ENCODE data around the gene SELPLG. TPM values are rescaled to one million over a fixed set of nuclear protein-coding genes. Genes with fewer than 3 reads are reported as not detected.

SELPLG gene
- total RNA-seq, 1 donor from 2014 or later, result 4.2 TPM

DNA sequence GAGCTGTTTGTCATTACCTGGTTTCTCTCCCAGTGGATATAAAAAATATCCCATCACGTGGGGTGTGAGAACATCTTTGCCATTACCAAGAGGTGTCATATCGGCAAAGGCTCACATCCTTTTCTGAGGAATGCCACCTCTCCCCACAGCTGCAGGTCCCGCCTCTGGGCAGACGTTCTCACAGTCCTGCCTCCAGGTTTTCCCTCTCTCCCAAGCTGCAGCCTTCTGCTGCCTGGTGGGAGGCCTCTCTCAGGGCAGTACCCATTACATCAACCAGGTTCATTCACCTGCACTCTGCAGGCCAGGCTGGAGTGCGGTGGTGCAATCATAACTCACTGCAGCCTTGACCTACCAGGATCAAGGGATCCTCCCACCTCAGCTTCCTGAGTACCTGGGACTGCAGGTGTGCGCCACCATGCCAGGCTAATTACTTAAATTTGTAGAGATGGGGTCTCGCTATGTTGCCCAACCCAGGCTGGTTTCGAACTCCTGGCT is 20.9 kb downstream of the SELPLG start:
- intact Hi-C loops (cut with DNase I), result no loop called here

GRCh38 chr12:108611884-108612415 is 21.7 kb downstream of the SELPLG start:
- intact Hi-C loops (cut with DNase I), result no loop called here
- ATAC-seq (ENCODE audit: poor library complexity) (no peak), DNase-seq (no peak)

More for the DNA sequence above, 20.9 kb downstream of the SELPLG start:
- DNase-seq (no peak), ATAC-seq (ENCODE audit: poor library complexity) (no peak)

GRCh38 chr12:108610856-108611605 is 22.7 kb downstream of the SELPLG start:
- intact Hi-C loops (cut with DNase I), result no loop called here
- no peak for ATAC-seq (ENCODE audit: poor library complexity)
- DNase-seq, result no peak

DNA sequence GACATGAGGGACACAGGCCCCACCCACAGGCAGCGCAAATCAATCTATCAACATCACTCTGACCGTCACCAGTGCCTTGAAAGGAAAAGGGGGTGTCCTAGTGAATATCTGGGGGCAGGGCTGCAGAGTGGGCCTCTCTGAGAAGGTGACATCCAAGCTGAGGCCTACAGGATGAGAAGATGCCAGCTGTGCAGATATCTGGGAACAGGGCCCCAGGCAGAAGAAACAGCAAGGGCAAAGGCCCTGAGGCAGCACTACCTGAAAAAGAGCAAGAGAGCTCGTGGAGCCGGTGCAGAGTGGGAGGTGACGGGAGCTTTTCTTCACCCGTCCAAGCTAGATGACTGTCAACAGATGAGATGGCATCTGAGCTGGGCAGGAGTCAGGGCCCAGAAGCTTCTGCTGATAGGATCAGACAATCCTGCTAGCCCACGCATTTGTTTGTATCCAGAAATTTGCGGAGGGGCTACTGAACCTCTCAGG is 23.3 kb downstream of the SELPLG start:
- intact Hi-C loops (cut with DNase I), result no loop called here
- DNase-seq (no peak), ATAC-seq (ENCODE audit: poor library complexity) (no peak)

GRCh38 chr12:108609537-108610335 is 24.0 kb downstream of the SELPLG start:
- DNase-seq (peak; percentile 85), ATAC-seq (ENCODE audit: poor library complexity) (peak; percentile 87)
- intact Hi-C loops (cut with DNase I), result no loop called here

- intact Hi-C loops (cut with DNase I), result no loop called here
- ATAC-seq (ENCODE audit: poor library complexity) (no peak), DNase-seq (no peak)
Measured at GRCh38 chr12:108608616-108609015, 25.1 kb downstream of the SELPLG start.

- DNase-seq (no peak), ATAC-seq (ENCODE audit: poor library complexity) (no peak)
- intact Hi-C loops (cut with DNase I), result no loop called here
Measured at GRCh38 chr12:108607981-108608600, 25.6 kb downstream of the SELPLG start.

DNA sequence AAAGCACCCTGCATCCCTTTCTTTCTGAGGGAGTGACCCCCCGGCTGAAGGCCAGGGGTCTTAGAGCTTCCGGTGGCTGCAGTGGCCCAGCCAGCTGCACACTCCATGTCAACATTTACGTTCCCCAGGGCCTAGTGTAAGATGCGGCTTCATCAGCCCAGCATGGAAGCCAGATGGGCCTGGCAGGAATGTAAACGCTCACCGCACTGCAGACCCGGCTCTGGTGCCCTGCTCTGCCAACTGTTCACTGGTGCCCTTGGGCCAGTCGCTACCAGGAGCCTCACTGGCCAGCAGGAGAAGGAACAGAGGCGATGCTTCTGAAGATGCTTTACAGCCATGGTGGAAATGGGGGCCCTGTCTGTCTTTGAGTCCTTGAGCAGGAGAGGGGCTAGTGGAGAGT is 27.2 kb downstream of the SELPLG start:
- ATAC-seq (ENCODE audit: poor library complexity) (no peak), DNase-seq (no peak)
- intact Hi-C loops (cut with DNase I), result no loop called here

DNA sequence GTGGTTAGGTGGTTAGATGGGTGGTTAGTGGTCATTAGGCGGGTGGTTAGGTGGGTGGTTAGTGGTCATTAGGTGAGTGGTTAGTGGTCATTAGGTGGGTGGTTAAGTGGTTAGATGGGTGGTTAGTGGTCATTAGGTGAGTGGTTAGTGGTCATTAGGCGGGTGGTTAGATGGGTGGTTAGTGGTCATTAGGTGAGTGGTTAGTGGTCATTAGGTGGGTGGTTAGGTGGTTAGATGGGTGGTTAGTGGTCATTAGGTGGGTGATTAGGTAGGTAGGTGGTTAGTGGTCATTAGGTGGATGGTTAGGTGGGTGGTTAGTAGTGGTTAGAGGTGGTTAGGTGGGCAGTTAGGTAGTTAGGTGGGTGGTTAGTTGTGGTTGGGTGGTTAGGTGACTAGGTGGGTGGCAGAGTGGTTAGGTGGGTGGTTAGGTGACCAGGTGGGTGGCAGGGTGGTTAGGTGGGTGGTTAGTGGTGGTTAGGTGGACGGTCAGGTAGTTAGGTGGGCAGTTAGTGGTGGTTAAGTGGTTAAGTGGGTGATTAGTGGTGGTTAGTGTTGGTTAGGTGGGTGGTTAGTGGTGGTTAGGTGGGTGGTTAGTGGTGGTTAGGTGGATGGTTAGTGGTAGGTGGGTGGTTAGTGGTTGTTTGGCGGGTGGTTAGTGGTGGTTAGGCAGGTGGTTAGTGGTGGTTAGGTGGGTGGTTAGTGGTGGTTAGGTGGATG is 27.8 kb downstream of the SELPLG start:
- DNase-seq, result no peak
- ATAC-seq (ENCODE audit: poor library complexity), result no peak
- intact Hi-C loops (cut with DNase I), result no loop called here

DNA sequence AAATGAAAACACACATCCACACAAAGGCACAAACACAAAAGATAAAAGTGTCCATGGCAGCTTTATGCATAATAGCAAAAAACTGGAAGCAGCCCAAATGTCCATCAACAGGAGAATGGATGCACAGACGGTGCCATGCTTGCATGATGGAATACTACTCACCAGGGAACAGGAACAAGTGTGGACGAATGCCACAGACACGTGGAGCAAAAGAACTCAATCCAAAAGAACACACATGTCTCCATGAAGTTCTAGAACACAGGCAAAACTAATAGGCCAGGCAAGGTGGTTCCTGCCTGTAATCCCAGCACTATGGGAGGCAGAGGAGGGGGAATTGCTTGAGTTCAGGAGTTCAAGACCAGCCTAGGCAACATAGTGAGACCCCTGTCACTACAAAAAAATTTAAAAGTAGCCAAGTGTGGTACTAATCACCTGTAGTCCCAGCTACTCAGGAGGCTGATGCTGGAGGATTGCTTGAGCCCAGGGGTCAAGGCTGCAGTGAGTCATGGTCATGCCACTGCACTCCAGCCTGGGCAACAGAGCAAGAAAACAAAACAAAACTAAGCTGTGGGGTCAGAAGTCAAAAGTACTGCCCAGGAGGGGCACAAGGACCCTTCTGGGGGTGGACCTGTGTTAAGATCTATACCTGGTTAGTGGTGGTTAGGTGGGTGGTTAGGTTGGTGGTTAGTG is 28.5 kb downstream of the SELPLG start:
- intact Hi-C loops (cut with DNase I), result no loop called here
- DNase-seq, result no peak
- no peak for ATAC-seq (ENCODE audit: poor library complexity)

DNA sequence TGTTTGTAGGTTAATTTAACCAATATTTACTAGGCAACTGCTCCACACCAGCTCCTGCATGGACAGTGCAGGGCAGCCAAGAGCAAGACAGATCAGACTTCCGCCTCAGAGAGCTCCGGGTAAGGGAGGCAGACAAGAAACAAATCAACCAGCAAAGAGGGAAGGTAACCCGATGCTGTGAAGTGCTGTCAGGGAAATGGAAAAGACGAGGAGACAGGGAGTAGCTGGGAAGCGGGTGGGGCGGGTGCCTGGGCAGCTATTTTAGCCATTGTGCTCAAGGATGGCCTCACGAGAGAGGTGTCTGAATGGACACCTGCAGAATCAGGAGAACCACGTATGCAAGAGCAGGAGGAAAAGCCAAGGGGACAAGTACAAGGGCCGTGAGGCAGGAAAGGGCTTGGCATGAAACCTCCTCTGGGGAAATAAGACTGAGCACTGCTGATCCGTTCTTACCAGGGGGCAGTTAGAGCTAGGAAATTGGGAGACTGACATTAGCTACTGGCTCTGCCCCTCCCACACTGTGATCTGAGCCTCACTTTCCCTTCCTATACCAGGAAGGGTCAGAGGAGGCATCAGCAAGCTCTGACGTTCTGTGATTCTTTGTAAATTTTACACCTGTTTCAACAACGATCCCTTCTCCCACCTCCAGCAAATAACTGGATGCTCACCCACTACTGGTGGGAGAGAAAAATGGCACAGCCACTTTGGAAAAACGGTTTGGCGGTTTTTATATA is 29.3 kb downstream of the SELPLG start:
- intact Hi-C loops (cut with DNase I), result no loop called here
- no peak for ATAC-seq (ENCODE audit: poor library complexity)
- no peak for DNase-seq

- intact Hi-C loops (cut with DNase I), result no loop called here
- ATAC-seq (ENCODE audit: poor library complexity), result no peak
- no peak for DNase-seq
Measured at GRCh38 chr12:108603743-108604142, 30.0 kb downstream of the SELPLG start.

DNA sequence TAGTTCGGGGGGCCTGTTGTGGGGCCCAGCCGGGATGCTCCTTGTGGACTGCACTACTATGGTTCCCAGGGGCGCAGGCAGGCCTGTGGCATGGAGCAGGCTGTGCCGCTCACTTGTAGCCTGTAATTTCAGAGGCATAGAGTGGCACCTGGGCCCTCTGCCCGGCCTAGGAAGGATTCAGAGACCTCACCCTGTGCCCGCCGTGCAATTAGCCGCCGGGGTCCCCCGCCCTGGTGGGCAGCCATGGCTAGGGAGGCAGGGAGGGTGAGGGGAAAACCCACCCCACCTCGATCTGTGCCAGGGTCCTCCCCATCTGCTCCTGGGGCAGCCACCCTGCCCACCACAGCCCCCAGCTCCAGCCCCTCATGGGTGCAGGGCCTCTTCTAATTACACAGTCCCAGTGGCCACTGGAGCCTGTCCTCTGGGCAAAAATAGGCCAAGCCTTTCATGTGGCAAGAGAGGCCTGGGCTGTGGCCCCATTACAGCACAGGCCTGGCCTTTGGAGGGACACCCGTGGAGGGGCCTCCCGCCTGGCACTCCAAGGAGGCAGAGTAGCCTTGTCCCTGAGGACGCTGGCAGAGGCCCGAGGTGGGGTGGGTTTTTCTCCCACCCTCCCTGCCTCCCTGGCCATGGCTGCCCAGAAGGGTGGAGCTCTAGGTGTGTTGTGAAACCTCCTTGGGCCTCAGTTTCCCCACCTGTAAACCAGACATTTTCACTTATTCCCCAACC is 30.6 kb downstream of the SELPLG start:
- ATAC-seq (ENCODE audit: poor library complexity), result no peak
- DNase-seq, result no peak
- intact Hi-C loops (cut with DNase I), result no loop called here

DNA sequence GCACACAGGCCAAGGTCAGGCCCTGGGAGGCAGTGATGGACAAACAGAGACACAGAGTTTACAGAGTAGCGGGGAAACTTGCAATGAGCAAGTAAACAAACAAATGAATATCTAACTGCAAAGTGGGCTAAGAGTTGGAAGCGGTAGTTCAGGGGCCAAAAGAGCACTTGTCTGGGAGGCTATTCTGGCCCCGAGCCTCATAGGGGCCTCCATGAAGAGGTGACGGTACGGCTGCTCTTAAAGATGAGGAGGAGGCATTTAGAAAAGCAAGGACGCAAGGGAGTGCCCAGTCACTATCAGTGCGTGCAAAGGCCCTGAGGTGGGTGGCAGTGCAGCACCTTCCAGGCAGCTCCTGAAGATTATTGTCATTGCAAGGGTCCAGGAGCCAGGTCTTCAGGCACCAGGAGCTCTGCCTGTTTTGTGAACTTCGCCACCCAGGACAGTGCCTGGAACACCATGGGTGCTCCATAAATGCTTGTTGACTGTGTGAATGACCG is 31.4 kb downstream of the SELPLG start:
- ATAC-seq (ENCODE audit: poor library complexity), result no peak

GRCh38 chr12:108600702-108601007 is 33.0 kb downstream of the SELPLG start:
- DNase-seq (no peak), ATAC-seq (ENCODE audit: poor library complexity) (no peak)
- intact Hi-C loops (cut with DNase I), result no loop called here

More for the DNA sequence above, 31.4 kb downstream of the SELPLG start:
- DNase-seq, result no peak
- intact Hi-C loops (cut with DNase I), result no loop called here

GRCh38 chr12:108599948-108600701 is 33.6 kb downstream of the SELPLG start:
- ATAC-seq (ENCODE audit: poor library complexity), result no peak
- intact Hi-C loops (cut with DNase I), result no loop called here
- no peak for DNase-seq

Measured in Right ventricle myocardium superior (tissue), 1 donor.